Vagina (tissue), 2 donors: Measurements from ENCODE around the gene LDLRAD4. TPM values are rescaled to one million over a fixed set of nuclear protein-coding genes. Genes with fewer than 3 reads are reported as not detected.
A peak's percentile ranks its signal among the peaks of the same experiment; 100 is the strongest.

Source experiments
- DNase-seq, 2 donors: peaks; one replicate each; pipeline ENCODE4 v3.0.0-alpha.2; 2017; ENCODE audit errors: extremely low spot score in 2 of 2
- H3K27ac ChIP-seq: fragments of 200-600 bp; sonication (generic); one replicate; pipeline ENCODE4 v1.5.1; 2019
- H3K27me3 ChIP-seq: fragments of 200-600 bp; sonication (generic); one replicate; pipeline ENCODE4 v1.5.1; 2019
- H3K36me3 ChIP-seq, 2 donors: fragments of 200-600 bp; sonication (generic); one replicate each; pipeline ENCODE4 v1.5.1; 2017 to 2019
- H3K4me1 ChIP-seq: fragments of 200-600 bp; sonication (generic); one replicate; pipeline ENCODE4 v1.5.1; 2019
- H3K4me3 ChIP-seq, 2 donors: fragments of 200-600 bp; sonication (generic); 1 replicate in 1 of 2; 2 replicates in 1 of 2; pipeline ENCODE4 v1.5.1; 2016 to 2019
- H3K9me3 ChIP-seq: fragments of 200-600 bp; sonication (generic); one replicate; pipeline ENCODE4 v1.5.1; 2019
- CTCF ChIP-seq, 3 experiments: fragments of 450-650 bp in 2 of 3; fragments of 200-600 bp in 1 of 3; sonication (generic) in 1 of 3; IDR thresholded peaks; one replicate each; pipeline ENCODE4 v1.5.1; 2017 to 2019; ENCODE audit warnings: antibody characterized with exemption in 3 of 3, mild to moderate bottlenecking in 2 of 3, moderate library complexity in 2 of 3
- POLR2A ChIP-seq, 2 donors: fragments of 450-650 bp; IDR thresholded peaks; one replicate each; pipeline ENCODE4 v1.6.1; 2017; ENCODE audit warnings: antibody characterized with exemption in 2 of 2, mild to moderate bottlenecking in 2 of 2, moderate library complexity in 2 of 2
- POLR2AphosphoS5 ChIP-seq, 2 donors: sonication (generic); formaldehyde crosslinking; IDR thresholded peaks; one replicate each; pipeline ENCODE4 v1.9.0; 2017; ENCODE audit warnings: antibody characterized with exemption in 2 of 2, mild to moderate bottlenecking in 2 of 2, low read depth in 1 of 2; ENCODE audit not compliant: insufficient read depth in 1 of 2
- intact Hi-C: fragments of 100-400 bp; cut with DNase I; formaldehyde crosslinking; loops from one replicate; pipeline ENCODE4 v1.15.1; 2023
- total RNA-seq: library from RNA; depleted of rRNA; stranded (reverse); fragments of >200 nt; gene quantifications from one replicate; pipeline ENCODE4 v1.2.3, GENCODE V29; 2016

The LDLRAD4 gene
- total RNA-seq, 1 donor from 2014 or later, result 24.3 TPM

- DNase-seq, result peak in 1 of 2 donors; percentile 25
- peak overlapping the region; percentile 70 to 90 for H3K4me3 ChIP-seq
- H3K27ac ChIP-seq, result peak overlapping the region; percentile 26
- no peaks in the 10 kb centered on the region for H3K9me3 ChIP-seq
- no peaks in the 10 kb centered on the region for H3K27me3 ChIP-seq
- intact Hi-C loops, result loop anchor here (5.0 to 10.0 kb wide), 3 partner anchors 165 to 505 kb away; partner anchors contain the start of genes FAM210A and RNMT
- peaks cover 71% of the 10 kb centered on the region for H3K4me1 ChIP-seq
- no peak for TF ChIP-seq POLR2AphosphoS5 (IDR thresholded peaks at IDR 0.05; ENCODE audit: insufficient read depth in 1 of 2, low read depth in 1 of 2)
- TF ChIP-seq CTCF (IDR thresholded peaks at IDR 0.05), result no peak
- TF ChIP-seq POLR2A (IDR thresholded peaks at IDR 0.05), result no peak
- H3K36me3 ChIP-seq, result no peaks in the 10 kb centered on the region
These were observed 1.1 kb downstream of the LDLRAD4 start for GRCh38 chr18:13219593-13220159.

DNA sequence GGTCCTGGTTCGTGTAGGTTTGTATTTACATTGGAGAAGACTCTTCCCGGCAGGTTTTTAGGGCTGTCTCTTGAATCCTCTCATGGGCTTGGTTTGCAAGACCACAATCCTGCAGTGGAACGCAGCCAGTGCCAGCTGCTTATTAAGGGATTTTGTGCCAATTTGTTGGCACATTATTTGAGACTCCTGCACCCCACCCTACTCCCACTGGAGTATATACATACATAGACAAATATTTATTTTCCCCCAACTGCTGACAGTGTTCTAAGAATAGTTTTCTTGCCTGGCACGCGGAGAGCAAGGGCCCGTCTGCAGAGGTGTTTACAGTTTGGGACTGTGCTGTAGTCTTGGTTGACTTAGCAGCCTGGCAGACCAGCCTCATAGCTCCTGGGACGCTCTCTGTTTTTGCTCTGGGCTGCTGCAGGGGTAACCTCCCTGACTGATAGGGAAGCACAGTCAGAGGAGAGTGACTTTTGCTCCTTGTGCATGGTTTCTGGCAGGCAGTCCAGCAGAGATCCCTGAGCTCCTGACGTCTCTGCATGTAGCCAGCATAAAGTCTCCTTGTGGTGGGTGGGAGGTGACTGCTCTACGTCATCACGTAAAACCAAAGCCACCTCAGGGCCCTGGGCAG is 1.9 kb downstream of the LDLRAD4 start:
- no peaks in the 10 kb centered on the region for H3K36me3 ChIP-seq
- TF ChIP-seq CTCF (IDR thresholded peaks at IDR 0.05) (no peak), POLR2A (IDR thresholded peaks at IDR 0.05) (no peak), POLR2AphosphoS5 (IDR thresholded peaks at IDR 0.05; ENCODE audit: insufficient read depth in 1 of 2, low read depth in 1 of 2) (no peak)
- DNase-seq, result peak; percentile 14 to 87
- peak overlapping the region; percentile 6 to 13 for H3K4me3 ChIP-seq
- peaks cover 73% of the 10 kb centered on the region for H3K4me1 ChIP-seq
- intact Hi-C loops, result loop anchor here (10.0 kb wide), 1 partner anchor 164 kb away; no protein-coding TSS in a partner anchor
- no peaks in the 10 kb centered on the region for H3K27me3 ChIP-seq
- peak overlapping the region; percentile 26 for H3K27ac ChIP-seq
- H3K9me3 ChIP-seq, result no peaks in the 10 kb centered on the region

GRCh38 chr18:13221869-13222855 is 3.6 kb downstream of the LDLRAD4 start:
- peaks cover 66% of the 10 kb centered on the region for H3K4me1 ChIP-seq
- H3K36me3 ChIP-seq, result no peaks in the 10 kb centered on the region
- no peaks in the 10 kb centered on the region for H3K27me3 ChIP-seq
- TF ChIP-seq CTCF (IDR thresholded peaks at IDR 0.05), result no peak
- TF ChIP-seq POLR2A (IDR thresholded peaks at IDR 0.05), result no peak
- peak; percentile 76 to 92 for TF ChIP-seq POLR2AphosphoS5 (IDR thresholded peaks at IDR 0.05; ENCODE audit: insufficient read depth in 1 of 2, low read depth in 1 of 2)
- H3K27ac ChIP-seq, result peak overlapping the region; percentile 57
- DNase-seq, result peak; percentile 16 to 96
- no peaks in the 10 kb centered on the region for H3K9me3 ChIP-seq
- peak overlapping the region in 1 of 2 donors; percentile 5 for H3K4me3 ChIP-seq
- intact Hi-C loops, result loop anchor here (10.0 kb wide), 1 partner anchor 163 kb away; no protein-coding TSS in a partner anchor

DNA sequence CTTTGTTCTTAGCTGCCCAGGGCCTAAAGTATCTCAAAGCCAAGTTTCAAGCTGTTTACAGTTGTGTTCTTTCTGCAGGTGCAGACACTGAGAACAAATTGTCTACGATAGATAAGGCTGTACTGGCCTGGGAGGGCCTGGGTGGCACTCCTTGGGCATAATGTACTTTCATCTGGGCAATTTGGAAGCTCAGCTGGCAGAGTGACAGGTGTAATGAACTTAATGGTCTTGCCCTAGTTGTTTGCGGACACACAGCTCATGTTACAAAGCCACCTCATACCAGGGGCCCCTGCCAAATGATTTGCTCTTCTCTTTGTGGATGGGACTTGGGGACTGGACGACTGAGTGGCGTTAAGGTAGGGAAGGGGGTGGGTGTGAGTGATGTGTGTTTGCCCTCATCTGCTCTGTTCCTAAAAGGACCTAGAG is 4.3 kb downstream of the LDLRAD4 start:
- peaks cover 66% of the 10 kb centered on the region for H3K4me1 ChIP-seq
- no peaks in the 10 kb centered on the region for H3K27me3 ChIP-seq
- DNase-seq, result peak in 1 of 2 donors; percentile 88
- H3K27ac ChIP-seq, result peak overlapping the region; percentile 57
- peak overlapping the region in 1 of 2 donors; percentile 5 for H3K4me3 ChIP-seq
- TF ChIP-seq POLR2A (IDR thresholded peaks at IDR 0.05), result no peak
- no peaks in the 10 kb centered on the region for H3K9me3 ChIP-seq
- intact Hi-C loops, result loop anchor here (10.0 kb wide), 1 partner anchor 162 kb away; no protein-coding TSS in a partner anchor
- no peaks in the 10 kb centered on the region for H3K36me3 ChIP-seq
